Measurements from ENCODE around the gene DNAJC3. TPM values are rescaled to one million over a fixed set of nuclear protein-coding genes. Genes with fewer than 3 reads are reported as not detected.

DNAJC3 gene, protein sequence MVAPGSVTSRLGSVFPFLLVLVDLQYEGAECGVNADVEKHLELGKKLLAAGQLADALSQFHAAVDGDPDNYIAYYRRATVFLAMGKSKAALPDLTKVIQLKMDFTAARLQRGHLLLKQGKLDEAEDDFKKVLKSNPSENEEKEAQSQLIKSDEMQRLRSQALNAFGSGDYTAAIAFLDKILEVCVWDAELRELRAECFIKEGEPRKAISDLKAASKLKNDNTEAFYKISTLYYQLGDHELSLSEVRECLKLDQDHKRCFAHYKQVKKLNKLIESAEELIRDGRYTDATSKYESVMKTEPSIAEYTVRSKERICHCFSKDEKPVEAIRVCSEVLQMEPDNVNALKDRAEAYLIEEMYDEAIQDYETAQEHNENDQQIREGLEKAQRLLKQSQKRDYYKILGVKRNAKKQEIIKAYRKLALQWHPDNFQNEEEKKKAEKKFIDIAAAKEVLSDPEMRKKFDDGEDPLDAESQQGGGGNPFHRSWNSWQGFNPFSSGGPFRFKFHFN
- 35.5 and 38.3 TPM in 2 replicates for total RNA-seq

GRCh38 chr13:95676762-95677563, at the start of gene DNAJC3:
TSS of gene DNAJC3 (plus strand) at chr13:95677139. CDS start at chr13:95677256, 117 bp downstream.

DNA sequence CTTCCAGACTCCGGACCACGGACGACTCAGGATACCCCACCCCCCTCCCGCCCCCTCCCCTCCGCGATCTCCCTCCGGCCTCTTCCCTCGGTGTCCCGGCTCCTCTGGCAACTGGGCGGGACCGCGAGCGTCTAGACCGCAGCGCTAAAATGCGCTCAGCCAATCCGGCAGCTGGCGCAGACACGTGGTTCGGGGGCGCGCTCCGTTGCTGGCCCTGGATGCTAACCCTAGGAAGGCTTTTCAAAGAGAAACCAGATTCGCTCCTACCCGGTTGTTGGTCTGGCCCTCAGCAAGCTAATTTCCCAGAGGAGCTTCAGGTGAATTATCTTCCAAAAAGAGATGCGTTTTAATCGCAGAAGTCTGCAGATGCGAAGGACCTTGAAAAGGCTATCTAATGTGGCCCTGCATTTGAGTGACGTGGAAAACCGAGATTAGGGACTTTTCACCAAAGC, 32.3 kb upstream of the DNAJC3 start, which contains the start of gene DZIP1:
DZIP1 (minus strand) TSS at position 106 of the 452 bp plus-strand sequence. CDS start 2,677 bp downstream, outside the sequence.

Other genes with a start within 250 kb of the DNAJC3 start
- gene CLDN10, start 124.4 kb upstream of the DNAJC3 start, total RNA-seq, result not detected in 2 replicates
- gene DZIP1, start 32.4 kb upstream of the DNAJC3 start, total RNA-seq, result 26.4 and 31.1 TPM in 2 replicates